ENCODE measurements around the gene REEP5.

- TF ChIP-seq PATZ1 (CRISPR knock-in tag; IDR thresholded peaks at IDR 0.05; ENCODE audit: borderline replicate concordance) = no peak
- no peak for TF ChIP-seq CREB5 (CRISPR knock-in tag; IDR thresholded peaks at IDR 0.05; ENCODE audit: low read depth)
- TF ChIP-seq ZNF8 (CRISPR knock-in tag; IDR thresholded peaks at IDR 0.05) = no peak
- TF ChIP-seq CSRNP3 (CRISPR knock-in tag; IDR thresholded peaks at IDR 0.05) = no peak
- TF ChIP-seq ZNF70 (CRISPR knock-in tag; IDR thresholded peaks at IDR 0.05) = no peak
- TF ChIP-seq PPARA (CRISPR knock-in tag; IDR thresholded peaks at IDR 0.05; ENCODE audit: borderline replicate concordance) = no peak
- no peak for TF ChIP-seq POU6F1 (CRISPR knock-in tag; IDR thresholded peaks at IDR 0.05; ENCODE audit: borderline replicate concordance, low read depth)
- no peak for TF ChIP-seq ZFP3 (CRISPR knock-in tag; IDR thresholded peaks at IDR 0.05)
- no peak for TF ChIP-seq RARB (CRISPR knock-in tag; IDR thresholded peaks at IDR 0.05)
Measured at GRCh38 chr5:112878101-112878500, 43.9 kb downstream of the REEP5 start.

All from SK-N-SH treated with all-trans-retinoic acid at 6 μM for 48 hours (cell line).